LHCN-M2 (cell line): ENCODE results near the gene PRUNE2. TPM values are rescaled to one million over a fixed set of nuclear protein-coding genes. Genes with fewer than 3 reads are reported as not detected.
A peak's percentile ranks its signal among the peaks of the same experiment; 100 is the strongest.

Experiments used
- DNase-seq: peaks from one replicate; pipeline ENCODE4 v3.0.0-alpha.2; 2012; ENCODE audit warnings: low read depth
- total RNA-seq: library from RNA; depleted of rRNA; stranded (reverse); fragments of >200 nt; gene quantifications from 2 replicates; pipeline ENCODE4 v1.2.3, GENCODE V29; 2014

Gene PRUNE2
- total RNA-seq, 1 experiment from 2014 or later, result 88.1 TPM

DNA sequence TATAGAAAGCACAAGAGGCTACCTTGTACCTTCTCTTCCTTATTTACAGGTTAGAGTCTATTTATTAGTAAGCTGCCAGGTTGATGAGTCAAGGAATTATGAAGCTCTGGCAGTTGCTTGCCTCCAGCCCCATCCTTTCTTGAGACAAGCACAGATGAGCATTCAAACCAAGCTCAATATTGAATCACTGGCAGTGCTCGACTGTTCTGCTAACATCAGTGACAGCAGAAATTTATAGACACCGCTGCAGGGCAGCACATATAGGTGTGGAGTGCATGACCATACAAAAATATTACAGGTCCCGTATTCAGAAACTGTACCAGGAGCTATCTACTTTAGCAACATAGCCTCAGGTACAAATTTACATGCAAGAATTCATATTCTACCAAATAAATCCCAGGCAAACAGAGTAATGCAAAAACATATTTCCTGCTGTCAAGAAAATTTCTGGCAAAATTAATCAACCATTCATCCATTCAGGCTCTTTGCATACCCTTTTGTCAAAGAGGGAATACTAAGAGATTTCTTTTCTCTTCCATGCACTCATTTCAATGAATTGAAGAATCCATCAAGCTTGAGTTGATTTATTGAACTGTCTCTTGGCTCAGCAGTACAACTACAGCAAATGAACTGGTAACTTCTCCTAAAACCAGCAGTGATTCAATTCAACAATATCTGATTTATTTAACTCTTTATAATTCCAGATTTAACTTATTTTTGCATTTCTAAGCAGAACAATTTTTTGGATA is 168.6 kb downstream of the PRUNE2 start:
- DNase-seq, result no peak

DNA sequence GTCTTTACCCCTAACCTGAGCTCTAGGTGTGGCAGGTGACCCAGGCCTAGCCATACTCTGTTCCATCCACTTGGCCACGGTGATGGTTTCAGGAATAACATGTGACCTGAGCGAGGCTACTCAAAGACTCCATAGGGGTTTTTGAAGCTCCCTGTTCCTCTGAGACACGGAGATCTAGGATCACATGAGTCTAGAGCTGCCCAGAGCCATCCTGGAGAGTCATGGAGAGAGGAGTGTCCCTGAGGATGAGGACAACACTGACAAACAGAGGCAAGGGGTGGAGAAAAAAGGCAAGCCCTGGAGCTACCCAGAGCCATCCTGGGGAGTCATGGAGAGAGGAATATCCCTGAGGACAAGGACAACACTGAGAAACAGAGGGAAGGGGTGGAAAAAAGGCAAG is 171.2 kb downstream of the PRUNE2 start:
- no peak for DNase-seq

DNA sequence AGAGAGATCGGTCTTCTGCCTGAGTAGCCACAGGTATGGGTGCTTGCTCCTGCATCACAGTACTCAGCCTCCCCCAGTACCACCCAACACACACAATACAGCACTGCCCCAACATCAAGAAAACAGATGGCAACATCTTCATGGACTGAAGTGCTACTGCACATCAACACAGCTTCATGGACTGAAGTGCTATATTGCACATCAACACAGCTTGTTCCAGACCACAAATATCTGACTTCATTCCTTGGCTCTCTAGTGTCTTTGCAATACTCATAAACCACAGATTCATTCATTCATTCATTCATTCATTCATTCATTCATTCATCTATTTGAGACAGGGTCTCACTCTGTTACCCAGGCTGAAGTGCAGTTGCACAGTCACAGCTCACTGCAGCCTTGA is 172.8 kb downstream of the PRUNE2 start:
- no peak for DNase-seq

DNA sequence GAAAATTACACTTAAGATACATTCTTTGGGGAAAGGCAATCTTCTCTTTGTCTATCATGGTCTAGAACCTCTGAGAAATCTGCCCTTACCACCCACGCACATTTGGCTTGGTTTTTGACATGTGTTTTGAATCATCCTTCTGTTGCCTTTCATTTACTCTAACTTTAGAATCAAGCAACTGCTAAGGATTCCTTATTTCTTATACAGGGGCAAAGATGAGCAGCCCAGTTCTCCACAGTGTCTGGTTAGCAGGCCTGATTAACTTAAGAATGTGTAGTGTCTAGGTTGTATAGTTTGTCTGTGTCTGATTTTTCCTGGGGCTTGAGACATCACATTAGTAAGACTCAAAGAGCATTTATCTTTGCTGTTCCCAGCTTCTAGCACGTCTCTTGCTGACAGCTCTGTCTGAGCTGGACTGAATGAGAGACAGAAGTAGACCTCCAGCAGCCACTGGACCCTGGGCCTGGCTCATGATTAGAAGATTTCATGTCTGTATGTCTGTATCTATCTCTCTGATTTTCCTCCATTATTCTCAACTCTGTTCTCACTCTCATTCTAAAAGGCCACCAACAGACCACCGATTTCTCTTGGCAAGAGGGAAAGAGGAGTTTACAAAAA is 173.5 kb downstream of the PRUNE2 start:
- DNase-seq, result no peak

DNA sequence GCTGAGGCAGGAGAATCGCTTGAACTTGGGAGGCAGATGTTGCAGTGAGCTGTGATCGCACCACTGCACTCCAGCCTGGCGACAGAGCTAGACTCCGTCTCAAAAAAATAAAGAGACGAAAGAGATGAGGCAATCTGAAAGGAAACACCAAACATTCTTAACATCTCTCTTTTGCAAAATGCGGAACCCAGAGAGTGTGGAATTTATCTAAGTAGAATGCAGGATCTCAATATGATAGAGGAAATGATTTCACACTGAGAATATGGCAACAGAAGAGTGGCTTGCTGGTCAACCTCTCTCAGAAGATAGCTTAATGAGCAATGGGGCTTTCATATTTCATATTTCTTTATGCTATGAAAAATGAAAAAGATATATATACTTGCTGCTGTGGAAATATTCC is 175.1 kb downstream of the PRUNE2 start:
- DNase-seq, result no peak

DNA sequence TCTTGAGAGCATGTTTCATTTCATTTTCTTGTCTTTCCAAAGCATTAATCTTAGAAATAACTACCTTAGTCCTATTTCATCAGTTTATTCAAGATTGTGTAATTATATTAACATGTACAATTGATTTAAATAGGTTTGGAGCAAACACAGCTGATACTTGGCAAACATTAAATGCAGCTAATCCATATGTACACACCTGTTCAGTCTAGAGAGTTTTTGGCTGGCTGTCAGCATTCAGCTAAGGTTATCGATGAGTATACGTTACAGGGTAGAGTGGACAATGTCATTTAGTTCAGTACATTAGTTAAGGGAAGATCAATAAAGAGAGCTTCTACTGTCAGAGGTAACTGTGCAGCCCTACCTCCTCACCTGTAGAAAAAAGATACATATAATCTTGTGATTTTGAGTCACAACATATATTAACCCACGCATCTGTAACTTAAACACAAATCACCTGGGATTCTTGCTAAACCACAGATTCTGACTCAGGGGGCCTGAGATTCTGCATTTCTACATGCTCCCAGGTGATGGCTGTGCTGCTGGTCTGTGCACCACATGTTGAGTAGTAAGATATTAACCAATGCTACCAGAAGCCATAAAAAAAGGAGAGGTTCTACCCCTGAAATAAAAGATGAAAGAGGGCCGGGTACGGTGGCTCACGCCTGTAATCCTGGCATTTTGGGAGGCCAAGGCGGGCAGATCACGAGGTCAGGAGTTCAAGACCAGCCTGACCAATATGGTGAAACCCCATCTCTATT is 175.8 kb downstream of the PRUNE2 start:
- DNase-seq, result no peak

DNA sequence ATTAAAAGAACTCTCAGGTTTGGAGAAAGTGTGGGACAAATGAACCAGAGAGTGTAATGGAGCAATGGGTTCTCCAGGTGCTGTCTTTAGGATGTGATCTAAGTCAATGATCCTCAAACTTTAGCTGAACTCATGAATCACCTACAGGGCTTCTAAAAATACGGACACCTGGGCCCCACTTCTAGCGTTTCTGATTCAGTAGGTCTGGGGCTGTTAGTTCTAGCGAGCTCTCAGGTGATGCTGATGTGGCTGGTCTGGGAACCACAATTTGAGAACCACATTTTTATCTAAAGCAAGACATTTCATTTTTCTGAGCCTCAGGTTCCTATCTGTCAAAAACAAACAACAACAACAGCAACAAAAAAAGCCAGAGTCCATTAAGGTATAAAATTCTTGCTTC is 176.8 kb downstream of the PRUNE2 start:
- no peak for DNase-seq

DNA sequence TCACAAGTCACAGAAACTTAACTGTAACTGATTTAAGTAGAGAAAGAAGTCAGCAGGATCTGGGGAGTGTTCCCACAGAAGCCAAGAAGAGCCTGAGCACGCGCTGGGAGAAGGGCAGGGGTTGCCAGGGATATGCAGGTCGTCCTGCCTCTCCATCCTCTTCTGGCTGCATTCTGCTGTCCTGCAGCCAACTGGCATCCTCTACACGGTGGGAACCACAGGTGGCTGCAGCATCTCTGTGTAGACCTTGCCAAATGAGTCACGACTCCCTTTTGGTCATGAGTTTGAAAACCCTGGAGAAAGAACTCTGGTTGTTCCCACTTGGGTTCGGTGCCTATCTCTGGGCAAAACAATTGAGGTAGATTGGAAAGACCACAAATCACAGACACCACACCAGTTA is 180.0 kb downstream of the PRUNE2 start:
- DNase-seq, result no peak

DNA sequence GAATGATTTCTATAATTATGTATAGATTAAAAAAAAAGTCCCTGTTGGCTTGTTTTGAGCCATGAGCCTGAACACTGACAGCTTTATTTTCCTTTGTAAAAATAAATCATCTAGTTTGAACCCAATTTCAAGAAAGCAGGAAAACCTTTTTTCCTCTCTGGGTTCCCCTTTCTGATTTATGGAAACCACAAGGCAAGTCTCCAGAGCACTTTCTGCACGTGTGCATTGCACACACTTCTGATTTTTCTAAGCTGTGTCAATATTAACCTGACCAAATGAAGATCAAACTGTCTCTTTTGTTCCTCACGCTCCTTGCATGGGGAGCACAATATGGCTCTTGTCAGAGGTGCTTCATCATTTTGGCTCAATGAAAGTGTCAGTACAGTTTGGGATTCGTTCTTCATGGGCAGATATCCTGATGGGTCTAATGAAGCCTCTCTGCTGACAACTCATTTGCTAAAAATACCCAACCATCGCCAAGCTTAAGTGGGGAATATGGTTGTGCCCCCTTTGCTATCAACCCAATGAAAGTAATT is 180.8 kb downstream of the PRUNE2 start:
- no peak for DNase-seq

DNA sequence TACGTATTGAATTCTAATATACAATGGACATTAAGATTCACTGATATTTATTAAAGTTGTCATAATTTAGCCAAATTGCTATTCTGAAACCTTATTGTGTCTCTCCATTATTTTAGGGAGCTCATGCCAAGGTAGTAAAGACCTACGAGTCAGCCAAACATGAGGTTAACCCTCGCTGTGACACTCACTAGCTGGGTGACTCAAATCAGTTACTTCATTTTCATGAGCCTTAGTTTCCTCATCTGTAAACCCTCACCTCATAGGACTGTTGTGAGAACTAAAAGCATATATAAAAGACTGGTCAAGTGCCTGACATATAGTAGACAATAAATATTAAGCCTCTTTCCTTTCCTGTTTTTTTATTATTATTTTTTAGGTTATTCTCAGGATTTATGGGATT is 185.7 kb downstream of the PRUNE2 start:
- no peak for DNase-seq

DNA sequence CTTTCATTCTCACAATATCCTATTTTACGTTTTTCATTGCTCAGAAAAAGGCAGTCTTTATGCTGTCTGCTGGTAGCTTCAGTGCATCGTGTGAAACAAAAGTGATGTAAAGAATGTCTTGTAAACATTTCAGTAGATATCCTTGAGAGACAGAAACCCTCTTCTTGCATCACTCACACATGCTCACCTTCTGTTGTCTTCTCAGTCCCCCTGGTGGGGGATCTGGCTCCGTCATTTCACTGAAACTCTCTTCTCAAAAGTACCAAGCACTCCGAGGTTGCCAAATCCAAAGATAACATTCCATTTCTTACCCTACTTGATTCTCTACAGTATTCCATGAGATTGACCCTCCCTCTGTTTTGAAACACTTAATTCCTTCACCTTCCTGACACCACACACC is 187.7 kb downstream of the PRUNE2 start:
- DNase-seq, result no peak

DNA sequence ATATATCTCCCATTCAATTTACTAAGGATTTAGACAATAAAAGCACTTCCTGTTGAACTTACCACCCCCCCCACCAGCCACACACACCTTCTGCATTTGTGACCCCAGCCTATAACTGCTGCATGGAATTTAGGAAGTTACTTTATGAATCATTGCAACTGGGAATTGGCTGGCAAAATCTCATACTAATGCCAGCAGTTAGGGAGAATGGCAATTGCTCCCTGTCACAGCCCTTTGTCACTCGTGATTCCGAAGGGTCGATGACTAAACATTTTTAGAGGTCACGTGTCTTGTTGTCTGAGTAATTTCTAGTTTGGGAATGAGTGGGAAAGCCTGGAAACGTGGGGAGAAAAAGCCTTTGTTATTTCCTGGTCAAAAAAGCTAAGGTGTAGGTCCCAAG is 188.3 kb downstream of the PRUNE2 start:
- DNase-seq, result peak; percentile 84

DNA sequence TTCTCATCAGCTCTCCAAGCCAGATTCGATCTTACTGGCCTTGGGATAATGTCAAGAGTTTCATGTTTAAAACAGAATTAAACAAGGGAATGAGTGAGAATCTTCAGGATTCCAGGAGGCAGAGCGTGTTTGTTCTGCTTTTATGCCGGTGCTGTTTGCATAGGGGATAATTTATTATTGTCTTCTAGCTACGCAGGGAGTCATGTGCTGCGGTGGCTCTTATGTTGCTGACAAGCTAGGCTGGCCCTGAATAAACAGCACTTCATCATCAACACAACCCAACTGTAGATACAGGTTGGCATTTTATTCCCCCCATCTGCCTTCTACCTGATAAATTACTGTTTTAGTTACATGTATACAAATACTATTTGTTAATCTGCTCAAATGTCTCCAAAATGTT is 188.7 kb downstream of the PRUNE2 start:
- no peak for DNase-seq

DNA sequence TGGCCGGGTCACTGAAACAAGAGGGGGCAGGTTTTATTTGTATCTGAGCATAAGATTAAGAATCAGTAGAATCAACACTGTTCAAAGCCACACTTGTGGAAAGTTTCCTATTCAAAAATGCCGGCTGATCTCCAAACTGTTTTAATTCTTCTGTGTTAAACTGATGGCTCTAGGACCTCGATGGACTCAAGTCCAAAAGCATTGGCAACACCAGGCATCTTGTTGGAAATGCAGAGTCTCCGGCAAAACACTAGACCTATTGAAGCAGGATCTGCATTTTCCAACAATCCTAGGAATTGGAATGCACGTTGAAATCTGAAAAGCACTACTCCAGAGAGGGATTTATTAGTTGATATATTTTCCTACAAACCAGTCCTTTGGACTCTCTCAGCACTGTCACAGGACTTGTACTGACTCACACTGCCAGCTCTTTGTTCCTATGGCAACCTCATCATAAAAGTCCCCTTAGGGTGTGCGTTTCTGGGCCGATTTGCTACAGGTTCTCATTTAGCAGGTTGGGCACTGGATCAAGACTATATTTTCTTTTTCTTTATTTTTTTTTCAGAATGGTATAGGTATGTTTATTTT is 189.7 kb downstream of the PRUNE2 start:
- DNase-seq, result peak; percentile 56

DNA sequence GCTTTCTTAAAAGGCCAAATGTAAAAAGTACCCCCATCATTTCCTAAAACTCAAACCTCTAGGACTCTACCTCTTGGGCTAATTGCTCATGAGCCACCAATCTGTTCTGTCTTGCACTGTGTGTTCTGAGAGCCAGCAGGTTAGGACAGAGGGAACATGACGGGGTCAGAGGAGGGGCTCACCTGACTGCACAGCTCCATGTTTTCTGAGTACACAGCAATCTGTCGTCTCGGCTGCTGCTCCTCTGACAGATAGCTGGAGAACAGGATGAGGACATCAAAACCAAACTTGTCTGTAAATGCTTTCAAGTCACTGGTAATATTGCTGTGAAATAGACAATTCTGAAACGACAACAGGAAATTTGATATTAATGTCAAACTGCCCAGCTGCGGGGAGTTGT is 192.5 kb downstream of the PRUNE2 start:
- no peak for DNase-seq

DNA sequence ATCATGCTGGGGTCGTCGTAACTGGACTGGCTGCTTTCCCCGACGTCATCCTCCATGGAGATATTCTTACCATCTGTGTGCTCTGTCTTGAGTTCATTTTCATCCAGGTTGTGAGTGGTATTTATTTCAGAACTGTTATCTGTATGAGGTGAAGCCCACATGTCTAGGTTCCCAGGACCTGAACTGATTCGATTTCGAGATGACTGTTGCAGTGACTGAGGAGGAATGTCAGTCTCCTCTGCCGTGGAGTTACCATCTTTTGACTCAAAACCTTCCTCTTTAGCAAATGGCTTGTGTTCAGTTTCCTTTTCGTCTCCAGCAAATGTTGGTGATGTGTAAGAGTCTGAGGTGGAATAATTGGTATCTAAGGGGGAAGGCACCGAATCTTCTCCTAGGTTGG is 196.9 kb downstream of the PRUNE2 start:
- no peak for DNase-seq

DNA sequence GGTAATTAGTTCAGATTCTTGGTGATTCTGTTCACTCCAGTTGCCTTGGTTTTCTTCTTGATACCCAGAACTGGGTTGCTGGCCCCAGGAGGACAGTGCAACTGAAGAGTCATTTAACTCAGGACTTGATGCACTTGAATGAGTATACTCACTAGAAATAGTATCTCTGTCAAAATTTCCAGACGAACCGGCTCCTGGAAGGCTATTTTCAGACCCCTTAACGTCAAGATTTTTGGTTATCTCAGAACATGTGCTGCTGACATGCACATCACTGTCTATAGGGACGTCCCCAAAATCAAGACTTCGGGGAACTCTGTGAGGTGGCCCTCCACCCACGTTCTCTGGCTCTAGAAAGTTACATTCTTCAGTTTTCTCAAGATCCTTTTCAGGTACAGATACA is 198.4 kb downstream of the PRUNE2 start:
- DNase-seq, result no peak

DNA sequence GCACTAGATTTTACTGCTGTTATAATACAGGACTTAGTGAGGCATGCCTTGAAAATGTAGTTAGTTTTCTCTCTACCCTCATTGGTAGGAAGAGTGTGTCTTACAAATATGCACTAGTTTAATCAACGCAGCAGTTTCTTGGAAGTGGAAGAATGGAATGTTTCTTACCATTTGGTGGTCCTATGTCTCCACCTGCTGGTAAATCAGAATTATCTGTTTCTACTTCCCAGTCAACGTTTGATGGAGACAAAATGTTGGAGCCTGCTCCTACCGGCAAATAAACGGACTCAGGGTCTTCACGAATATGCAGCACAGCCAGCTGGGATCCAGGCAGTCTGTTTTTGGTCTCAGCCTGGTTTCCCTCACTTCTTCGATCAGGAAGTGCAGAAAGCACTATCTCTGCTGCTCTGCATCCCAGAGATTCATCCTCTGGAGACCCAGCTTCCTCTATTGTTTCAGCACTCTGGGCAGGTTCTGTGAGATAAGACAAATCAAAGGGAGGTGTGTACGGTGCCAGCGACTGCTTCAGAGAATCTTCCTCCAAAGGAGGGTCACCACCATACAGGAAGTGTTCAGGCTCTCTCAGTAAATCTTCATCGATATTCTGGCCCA is 201.2 kb downstream of the PRUNE2 start:
- DNase-seq, result peak; percentile 79

DNA sequence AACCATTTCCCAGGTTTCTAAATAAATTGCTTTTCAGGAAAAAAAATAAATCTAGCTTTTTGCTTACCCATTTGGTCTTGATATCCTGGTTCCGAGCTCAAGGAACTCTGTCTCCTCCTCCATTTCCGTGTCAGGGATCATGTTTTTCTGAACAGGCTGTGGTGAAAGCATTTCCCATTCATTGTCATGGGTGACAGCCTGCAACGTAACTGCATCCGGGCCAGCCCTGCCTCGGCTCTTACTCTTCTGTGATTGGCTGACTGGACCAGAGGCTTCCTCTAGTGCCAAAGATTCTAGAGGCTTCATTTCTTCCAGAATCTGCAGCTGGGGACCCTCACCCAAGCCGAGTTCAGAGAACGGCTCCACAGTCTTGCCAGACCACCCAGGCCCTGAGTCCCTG is 202.6 kb downstream of the PRUNE2 start:
- no peak for DNase-seq

DNA sequence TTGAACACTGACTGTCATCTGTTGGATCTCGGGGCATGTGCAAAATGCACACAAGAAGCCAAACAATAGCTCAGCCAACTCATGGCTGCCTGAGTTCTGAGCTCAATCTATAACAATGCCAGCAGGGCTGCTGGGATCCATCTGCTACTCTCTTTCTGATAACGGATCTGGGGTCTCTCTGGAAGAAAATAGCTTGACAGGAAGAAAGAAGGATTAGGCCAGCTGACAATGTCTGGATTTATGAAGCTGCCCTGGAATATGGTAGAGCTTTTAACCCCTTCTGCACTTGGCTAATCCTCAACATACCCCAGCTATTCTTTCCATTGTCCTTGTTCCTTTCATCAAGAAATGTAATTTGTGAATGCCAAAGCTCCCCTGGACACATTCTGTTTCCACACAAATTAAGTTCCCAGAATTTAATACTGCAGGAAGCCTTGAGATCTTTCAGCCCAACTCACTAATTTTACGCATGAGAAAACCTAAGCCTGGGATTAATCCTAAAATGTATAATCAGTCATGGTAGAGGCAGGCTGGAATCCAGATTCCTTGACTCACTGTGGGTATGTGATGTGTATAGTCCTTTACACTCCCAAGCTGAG is 204.4 kb downstream of the PRUNE2 start:
- no peak for DNase-seq

DNA sequence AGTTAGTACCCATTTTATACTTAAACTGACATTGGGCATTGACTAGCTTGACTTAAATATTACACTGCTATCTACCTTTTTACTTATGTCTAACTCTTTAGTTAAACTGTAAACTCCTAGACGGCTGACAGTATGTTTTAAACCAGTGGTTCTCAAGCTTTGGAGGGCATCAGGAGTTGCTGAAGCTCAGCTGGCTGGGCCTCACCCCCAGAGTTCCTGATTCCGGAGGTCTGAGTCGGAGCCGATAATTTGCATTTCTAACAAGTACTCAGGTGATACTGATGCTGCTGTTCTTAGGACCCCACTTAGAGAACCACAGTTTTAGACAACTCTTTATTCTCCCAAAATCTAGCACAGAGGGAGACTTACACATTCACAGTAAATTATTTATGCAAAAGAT is 205.0 kb downstream of the PRUNE2 start:
- no peak for DNase-seq
